Measurements from ENCODE around the gene FCHSD1.

The FCHSD1 gene

DNA sequence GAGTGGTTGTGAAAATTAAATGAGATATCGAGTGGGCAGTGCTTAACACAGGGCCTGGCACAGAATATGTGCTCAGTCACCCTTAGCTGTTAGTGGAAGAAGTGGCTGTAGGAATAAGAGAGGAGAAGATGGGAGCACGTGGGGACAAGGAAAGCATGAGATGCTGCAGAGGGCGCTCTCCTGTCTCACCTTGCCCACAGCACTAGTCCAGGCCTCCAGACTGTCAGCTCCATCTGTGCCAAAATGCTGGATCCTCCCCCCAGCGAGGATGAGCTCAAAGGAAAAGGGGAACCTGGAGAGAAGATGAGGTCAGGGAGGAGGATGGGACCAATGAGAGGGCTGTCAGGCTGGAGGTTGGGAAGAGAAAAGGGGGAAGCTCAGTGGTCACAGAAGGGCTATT is 18.3 kb upstream of the FCHSD1 start:
- Histone ChIP-seq H3K27me3 (ENCODE audit: control insufficient read depth, insufficient read depth, low read length) (no peaks in the 10 kb centered on the region), H3K9ac (ENCODE audit: low read depth, low read length) (no peak overlapping the region), H3K36me3 (ENCODE audit: control insufficient read depth, insufficient read depth, low read length) (peaks cover 11% of the 10 kb centered on the region), H3K9me3 (ENCODE audit: control insufficient read depth, insufficient read depth, low read length) (no peaks in the 10 kb centered on the region), H3K4me3 (ENCODE audit: low read depth, low read length) (no peak overlapping the region), H3K4me1 (ENCODE audit: control insufficient read depth, insufficient read depth, low read length) (peaks cover 12% of the 10 kb centered on the region)

DNA sequence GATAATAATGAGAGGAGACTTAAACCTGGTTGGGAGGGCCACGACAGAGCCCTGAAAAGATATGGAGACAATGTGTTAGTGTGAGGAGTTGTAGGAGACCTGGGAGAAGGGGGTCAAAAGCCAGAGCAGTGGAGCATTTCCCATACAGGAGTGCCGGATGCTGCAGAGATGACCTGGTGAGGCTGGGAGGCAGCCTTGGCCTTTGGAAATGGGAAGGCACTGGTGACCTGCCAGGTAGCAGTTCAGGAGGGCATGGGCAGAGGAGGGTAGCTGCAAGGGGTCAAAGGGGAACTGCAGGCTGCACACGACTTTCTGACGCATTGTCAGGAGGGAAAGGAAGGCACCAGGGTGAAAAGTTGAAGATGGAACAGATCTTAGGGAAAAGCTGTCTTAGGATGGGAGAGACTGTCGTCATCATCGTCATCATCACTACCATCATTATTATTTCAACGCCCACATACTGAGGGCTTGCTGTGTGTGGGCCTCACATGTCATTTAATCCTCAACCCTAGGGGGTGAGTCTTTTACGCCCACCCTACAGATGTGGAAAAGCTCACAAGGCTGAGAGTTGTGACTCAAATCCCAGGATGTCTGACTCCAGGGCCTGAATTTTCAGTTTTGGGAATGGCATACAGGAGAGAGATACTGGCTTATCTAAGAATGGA is 17.5 kb upstream of the FCHSD1 start:
- Histone ChIP-seq H3K27me3 (ENCODE audit: control insufficient read depth, insufficient read depth, low read length) (no peaks in the 10 kb centered on the region), H3K36me3 (ENCODE audit: control insufficient read depth, insufficient read depth, low read length) (peaks cover 11% of the 10 kb centered on the region), H3K9ac (ENCODE audit: low read depth, low read length) (no peak overlapping the region), H3K9me3 (ENCODE audit: control insufficient read depth, insufficient read depth, low read length) (no peaks in the 10 kb centered on the region), H3K4me3 (ENCODE audit: low read depth, low read length) (no peak overlapping the region), H3K4me1 (ENCODE audit: control insufficient read depth, insufficient read depth, low read length) (peaks cover 9% of the 10 kb centered on the region)

GRCh38 chr5:141665995-141666940 is 15.1 kb upstream of the FCHSD1 start:
- Histone ChIP-seq H3K27me3 (ENCODE audit: control insufficient read depth, insufficient read depth, low read length) (no peaks in the 10 kb centered on the region), H3K4me3 (ENCODE audit: low read depth, low read length) (no peak overlapping the region), H3K9me3 (ENCODE audit: control insufficient read depth, insufficient read depth, low read length) (no peaks in the 10 kb centered on the region), H3K9ac (ENCODE audit: low read depth, low read length) (no peak overlapping the region), H3K4me1 (ENCODE audit: control insufficient read depth, insufficient read depth, low read length) (no peaks in the 10 kb centered on the region), H3K36me3 (ENCODE audit: control insufficient read depth, insufficient read depth, low read length) (peaks cover 3% of the 10 kb centered on the region)

- Histone ChIP-seq H3K9me3 (ENCODE audit: control insufficient read depth, insufficient read depth, low read length) (no peaks in the 10 kb centered on the region), H3K4me3 (ENCODE audit: low read depth, low read length) (no peak overlapping the region), H3K9ac (ENCODE audit: low read depth, low read length) (no peak overlapping the region), H3K36me3 (ENCODE audit: control insufficient read depth, insufficient read depth, low read length) (peaks cover 3% of the 10 kb centered on the region), H3K27me3 (ENCODE audit: control insufficient read depth, insufficient read depth, low read length) (no peaks in the 10 kb centered on the region), H3K4me1 (ENCODE audit: control insufficient read depth, insufficient read depth, low read length) (no peaks in the 10 kb centered on the region)
Observed at GRCh38 chr5:141664733-141665461, 13.7 kb upstream of the FCHSD1 start.

GRCh38 chr5:141663506-141663905 is 12.3 kb upstream of the FCHSD1 start:
- Histone ChIP-seq H3K4me1 (ENCODE audit: control insufficient read depth, insufficient read depth, low read length) (no peaks in the 10 kb centered on the region), H3K9ac (ENCODE audit: low read depth, low read length) (no peak overlapping the region), H3K27me3 (ENCODE audit: control insufficient read depth, insufficient read depth, low read length) (no peaks in the 10 kb centered on the region), H3K36me3 (ENCODE audit: control insufficient read depth, insufficient read depth, low read length) (peaks cover 3% of the 10 kb centered on the region), H3K9me3 (ENCODE audit: control insufficient read depth, insufficient read depth, low read length) (no peaks in the 10 kb centered on the region), H3K4me3 (ENCODE audit: low read depth, low read length) (no peak overlapping the region)

- H3K9me3 ChIP-seq (ENCODE audit: control insufficient read depth, insufficient read depth, low read length) = no peaks in the 10 kb centered on the region
- H3K36me3 ChIP-seq (ENCODE audit: control insufficient read depth, insufficient read depth, low read length) = peaks cover 3% of the 10 kb centered on the region
- H3K4me1 ChIP-seq (ENCODE audit: control insufficient read depth, insufficient read depth, low read length) = no peaks in the 10 kb centered on the region
- no peak overlapping the region for H3K9ac ChIP-seq (ENCODE audit: low read depth, low read length)
- H3K4me3 ChIP-seq (ENCODE audit: low read depth, low read length) = no peak overlapping the region
- H3K27me3 ChIP-seq (ENCODE audit: control insufficient read depth, insufficient read depth, low read length) = no peaks in the 10 kb centered on the region
Observed at GRCh38 chr5:141662028-141662427, 10.8 kb upstream of the FCHSD1 start.

GRCh38 chr5:141657937-141658545 is 6.8 kb upstream of the FCHSD1 start:
- H3K4me1 ChIP-seq (ENCODE audit: control insufficient read depth, insufficient read depth, low read length) = no peaks in the 10 kb centered on the region
- H3K9ac ChIP-seq (ENCODE audit: low read depth, low read length) = no peak overlapping the region
- H3K36me3 ChIP-seq (ENCODE audit: control insufficient read depth, insufficient read depth, low read length) = peaks cover 18% of the 10 kb centered on the region
- no peaks in the 10 kb centered on the region for H3K27me3 ChIP-seq (ENCODE audit: control insufficient read depth, insufficient read depth, low read length)
- H3K9me3 ChIP-seq (ENCODE audit: control insufficient read depth, insufficient read depth, low read length) = no peaks in the 10 kb centered on the region
- no peak overlapping the region for H3K4me3 ChIP-seq (ENCODE audit: low read depth, low read length)

DNA sequence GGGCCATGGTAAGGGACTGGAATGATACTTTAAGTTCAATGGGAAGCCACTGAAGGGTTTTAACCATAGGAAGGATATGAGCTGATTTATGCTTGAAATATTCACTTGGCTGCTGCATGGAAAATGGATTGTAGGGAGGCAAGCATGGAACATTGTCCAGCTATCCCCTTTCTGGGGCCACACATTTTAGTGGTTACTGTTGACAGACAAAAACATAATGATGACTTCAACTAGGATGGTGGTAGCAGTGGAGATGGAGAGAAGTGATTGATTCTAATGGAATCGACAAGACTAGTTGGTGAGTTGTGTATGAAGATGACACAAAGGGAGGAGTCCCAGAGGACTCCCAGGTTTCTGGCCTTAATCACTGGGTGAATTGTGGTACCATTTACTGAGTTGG is 6.2 kb upstream of the FCHSD1 start:
- Histone ChIP-seq H3K27me3 (ENCODE audit: control insufficient read depth, insufficient read depth, low read length) (no peaks in the 10 kb centered on the region), H3K36me3 (ENCODE audit: control insufficient read depth, insufficient read depth, low read length) (peaks cover 18% of the 10 kb centered on the region), H3K9ac (ENCODE audit: low read depth, low read length) (no peak overlapping the region), H3K4me3 (ENCODE audit: low read depth, low read length) (no peak overlapping the region), H3K9me3 (ENCODE audit: control insufficient read depth, insufficient read depth, low read length) (no peaks in the 10 kb centered on the region), H3K4me1 (ENCODE audit: control insufficient read depth, insufficient read depth, low read length) (no peaks in the 10 kb centered on the region)

DNA sequence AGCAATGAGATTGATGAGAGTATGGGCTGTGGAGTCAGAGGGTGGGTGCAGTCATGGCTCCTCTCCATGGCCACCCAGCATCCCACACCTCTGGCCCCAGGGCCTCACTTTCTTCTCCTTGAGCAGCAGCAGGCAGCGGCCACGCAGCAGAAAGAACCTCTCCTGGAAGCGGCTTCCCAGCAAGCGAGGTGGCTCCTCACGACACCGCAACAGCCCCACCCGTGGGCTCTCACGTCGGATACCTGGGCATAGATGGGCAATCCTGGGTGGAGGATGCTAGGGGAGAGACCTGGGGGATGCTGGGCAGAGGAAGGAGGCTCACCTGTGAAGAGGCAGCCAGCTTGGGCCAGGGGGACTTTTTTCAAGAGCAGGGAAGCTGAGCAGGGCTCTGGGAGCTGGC is 5.2 kb upstream of the FCHSD1 start:
- peaks cover 16% of the 10 kb centered on the region for H3K36me3 ChIP-seq (ENCODE audit: control insufficient read depth, insufficient read depth, low read length)

DNA sequence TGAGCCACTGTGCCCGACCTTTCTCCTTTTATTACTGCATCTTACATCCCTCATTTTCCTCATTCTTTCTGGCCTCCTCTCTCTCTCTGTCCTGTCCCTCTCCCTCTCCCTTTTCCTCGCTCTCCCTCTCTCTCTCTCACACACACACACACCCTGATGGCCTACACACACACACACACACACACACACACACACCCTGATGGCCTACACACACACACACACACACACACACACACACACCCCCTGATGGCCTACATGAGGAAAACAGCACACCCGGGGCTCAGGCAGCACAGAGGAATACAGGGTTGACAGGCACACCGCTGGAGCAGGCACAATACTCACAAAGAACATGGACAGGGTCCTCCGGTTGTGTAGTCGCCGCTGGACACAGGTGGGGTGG is 3.8 kb upstream of the FCHSD1 start:
- no peaks in the 10 kb centered on the region for H3K27me3 ChIP-seq (ENCODE audit: control insufficient read depth, insufficient read depth, low read length)
- no peaks in the 10 kb centered on the region for H3K4me1 ChIP-seq (ENCODE audit: control insufficient read depth, insufficient read depth, low read length)
- H3K9me3 ChIP-seq (ENCODE audit: control insufficient read depth, insufficient read depth, low read length) = no peaks in the 10 kb centered on the region
- peaks cover 15% of the 10 kb centered on the region for H3K36me3 ChIP-seq (ENCODE audit: control insufficient read depth, insufficient read depth, low read length)
- no peak overlapping the region for H3K4me3 ChIP-seq (ENCODE audit: low read depth, low read length)
- H3K9ac ChIP-seq (ENCODE audit: low read depth, low read length) = no peak overlapping the region

More for the DNA sequence above, 5.2 kb upstream of the FCHSD1 start:
- no peaks in the 10 kb centered on the region for H3K27me3 ChIP-seq (ENCODE audit: control insufficient read depth, insufficient read depth, low read length)
- no peak overlapping the region for H3K9ac ChIP-seq (ENCODE audit: low read depth, low read length)
- no peaks in the 10 kb centered on the region for H3K4me1 ChIP-seq (ENCODE audit: control insufficient read depth, insufficient read depth, low read length)
- no peak overlapping the region for H3K4me3 ChIP-seq (ENCODE audit: low read depth, low read length)
- no peaks in the 10 kb centered on the region for H3K9me3 ChIP-seq (ENCODE audit: control insufficient read depth, insufficient read depth, low read length)

GRCh38 chr5:141654298-141654697 is 3.1 kb upstream of the FCHSD1 start:
- no peaks in the 10 kb centered on the region for H3K4me1 ChIP-seq (ENCODE audit: control insufficient read depth, insufficient read depth, low read length)
- H3K9me3 ChIP-seq (ENCODE audit: control insufficient read depth, insufficient read depth, low read length) = no peaks in the 10 kb centered on the region
- no peak overlapping the region for H3K9ac ChIP-seq (ENCODE audit: low read depth, low read length)
- no peaks in the 10 kb centered on the region for H3K27me3 ChIP-seq (ENCODE audit: control insufficient read depth, insufficient read depth, low read length)
- no peak overlapping the region for H3K4me3 ChIP-seq (ENCODE audit: low read depth, low read length)
- H3K36me3 ChIP-seq (ENCODE audit: control insufficient read depth, insufficient read depth, low read length) = peaks cover 15% of the 10 kb centered on the region

All from iPS-15b (cell line).